K562 (cell line): ENCODE measurements around the gene LRMDA. TPM values are rescaled to one million over a fixed set of nuclear protein-coding genes. Genes with fewer than 3 reads are reported as not detected.
A peak's percentile ranks its signal among the peaks of the same experiment; 100 is the strongest.

Experiments used
- ATAC-seq: fragments of 200-7000 bp; cut with Tn5 transposase; 3 replicates; pipeline ENCODE4 v1.9.1; 2020; ENCODE audit warnings: moderate library complexity
- BruUV-seq: library from RNA; stranded (reverse); fragments of 400-500 nt; replicated peaks from 2 replicates; lab custom pipeline; 2021; lab: Mats Ljungman, UMichigan
- CTCF ChIA-PET: fragments of 300-600 bp; formaldehyde crosslinking; extraction: SDS; loops from one replicate; lab custom pipeline; 2021; ENCODE audit warnings: low intra/inter-chr PET ratio; lab: Yijun Ruan, JAX
- POLR2A ChIA-PET: fragments of 300-600, 350-650 bp; sonication (Branson Sonifier 250); formaldehyde crosslinking; extraction: SDS; loops from one replicate; lab custom pipeline; 2021; ENCODE audit warnings: antibody characterized with exemption, inconsistent platforms; lab: Yijun Ruan, JAX
- DNase-seq, 4 experiments: peaks; one replicate each; pipeline versions ENCODE4 v3.0.0 to v3.0.0-alpha.2; 2011 to 2018; ENCODE audit warnings: low spot score in 3 of 4, mixed read lengths in 3 of 4; ENCODE audit errors: extremely low read depth in 1 of 4
- FAIRE-seq: peaks from 2 replicates; lab custom pipeline; 2011; peaks lifted over from hg19 to GRCh38; lab: Jason Lieb, UNC
- H2AFZ ChIP-seq: 2 replicates; pipeline ENCODE4 v1.6.0; 2011; ENCODE audit warnings: low read depth, low read length, control low read depth, inconsistent platforms
- H3K27ac ChIP-seq: fragments of 200-600 bp; 3 replicates; pipeline ENCODE4 v1.8.0; 2011; ENCODE audit warnings: low read depth, mild to moderate bottlenecking, control low read depth, inconsistent platforms, low read length, moderate library complexity, mixed read lengths; ENCODE audit errors: extremely low read depth
- H3K27me3 ChIP-seq, 2 experiments: fragments of 300-600 bp in 1 of 2; 2 replicates in 1 of 2; 3 replicates in 1 of 2; pipeline versions ENCODE4 v1.6.0 to v1.8.0; 2011; ENCODE audit warnings: inconsistent platforms in 2 of 2, low read length in 2 of 2, mild to moderate bottlenecking in 1 of 2, mixed read lengths in 1 of 2, moderate library complexity in 1 of 2; ENCODE audit not compliant: control insufficient read depth in 2 of 2, insufficient read depth in 2 of 2
- H3K36me3 ChIP-seq: fragments of 300-600 bp; 3 replicates; pipeline ENCODE4 v1.8.0; 2011; ENCODE audit warnings: mild to moderate bottlenecking, low read length, inconsistent platforms; ENCODE audit not compliant: control insufficient read depth, insufficient read depth
- H3K4me1 ChIP-seq, 2 experiments: fragments of 200-600 bp in 1 of 2; replicated peaks in 1 of 2; 2 replicates in 1 of 2; 3 replicates in 1 of 2; pipeline versions ENCODE4 v1.5.1 to v1.8.0; 2011; ENCODE audit warnings: inconsistent platforms in 2 of 2, low read length in 2 of 2, mild to moderate bottlenecking in 1 of 2, mixed read lengths in 1 of 2, moderate library complexity in 1 of 2; ENCODE audit not compliant: control insufficient read depth in 2 of 2, insufficient read depth in 2 of 2
- H3K4me2 ChIP-seq: 2 replicates; pipeline ENCODE4 v1.6.1; 2011; ENCODE audit warnings: low read length, control low read depth, inconsistent platforms, mixed read lengths; ENCODE audit not compliant: insufficient read depth
- H3K4me3 ChIP-seq: fragments of 200-600 bp; sonication (generic), shearing (Covaris generic); 2 replicates; pipeline ENCODE4 v1.5.1; 2016; ENCODE audit warnings: control low read depth, inconsistent platforms
- H3K79me2 ChIP-seq: fragments of 200-600 bp; 3 replicates; pipeline ENCODE4 v1.8.0; 2011; ENCODE audit warnings: low read length, inconsistent platforms; ENCODE audit not compliant: control insufficient read depth, insufficient read depth
- H3K9ac ChIP-seq, 2 experiments: 2 replicates each; pipeline versions ENCODE4 v1.6.0 to v1.6.1; 2011; ENCODE audit warnings: low read depth in 2 of 2, low read length in 2 of 2, control low read depth in 1 of 2, inconsistent platforms in 1 of 2, mild to moderate bottlenecking in 1 of 2, mixed read lengths in 1 of 2; ENCODE audit not compliant: insufficient read depth in 1 of 2
- H3K9me1 ChIP-seq: one replicate; pipeline ENCODE4 v1.6.0; 2011; ENCODE audit warnings: inconsistent platforms, mild to moderate bottlenecking, low read length, moderate library complexity; ENCODE audit not compliant: control insufficient read depth, insufficient read depth
- H3K9me3 ChIP-seq: replicated peaks from 2 replicates; pipeline ENCODE4 v1.5.1; 2011; ENCODE audit warnings: low read depth, low read length, inconsistent platforms; ENCODE audit not compliant: control insufficient read depth, insufficient read depth
- H4K20me1 ChIP-seq: replicated peaks from 2 replicates; pipeline ENCODE4 v1.6.1; 2011; ENCODE audit warnings: low read length, inconsistent platforms, mixed read lengths; ENCODE audit not compliant: control insufficient read depth, insufficient read depth
- BCL6 ChIP-seq: fragments of 250-450 bp; sonication (Bioruptor Pico); IDR thresholded peaks from 2 replicates; pipeline ENCODE4 v1.4.0; 2020
- FOSL1 ChIP-seq: fragments of 200-800 bp; sonication (Bioruptor generic); conservative IDR thresholded peaks from 2 replicates; pipeline ENCODE4 v1.6.1; 2016; ENCODE audit warnings: missing genetic modification characterization, missing compliant biosample characterization
- JUND ChIP-seq, 2 experiments: IDR thresholded peaks; 2 replicates in 1 of 2; 3 replicates in 1 of 2; pipeline ENCODE4 v1.6.1; 2011; ENCODE audit warnings: borderline replicate concordance in 2 of 2, low read depth in 2 of 2, low read length in 2 of 2, improper control_type of control experiment in 1 of 2, missing biosample characterization in 1 of 2, missing genetic modification characterization in 1 of 2, missing genetic modification reagents in 1 of 2
- ZZZ3 ChIP-seq: fragments of 450-650 bp; IDR thresholded peaks from 2 replicates; pipeline ENCODE4 v1.6.1; 2016; ENCODE audit warnings: antibody characterized with exemption, mild to moderate bottlenecking, moderate library complexity
- WGBS: fragments of 100-300 bp; shearing (Covaris generic); methylation state at CpG from one replicate; pipeline ENCODE4 v1.1.6; 2016; ENCODE audit warnings: low coverage, mixed read lengths; ENCODE audit not compliant: insufficient coverage; ENCODE audit errors: missing lambda C conversion rate; 5-methylcytosine and 5-hydroxymethylcytosine counted together
- in situ Hi-C: fragments of 300-500 bp; cut with MboI; formaldehyde crosslinking; loops from 4 replicates; pipeline ENCODE4 v1.15.0; 2018; ENCODE audit warnings: inconsistent platforms, mixed read lengths
- intact Hi-C: fragments of 100-400 bp; cut with micrococcal nuclease; formaldehyde crosslinking; loops from 2 replicates; pipeline ENCODE4 v1.14.2; 2022
- polyA plus RNA-seq, 8 experiments: library from polyadenylated mRNA; depleted of rRNA in 4 of 8; stranded (reverse) in 5 of 8; unstranded in 3 of 8; fragments of >200 nt; fragmentation: Nextera tagmentation in 2 of 8; fragmentation: Illumina TruSeq in 1 of 8; extraction: Ambion mirVana in 2 of 8; extraction: Trizol in 1 of 8; gene quantifications; 2 replicates each; pipeline versions ENCODE4 v1.2.1 to v1.2.3, GENCODE V29; 2011 to 2014; ENCODE audit warnings: inconsistent platforms in 1 of 8, missing spikeins in 1 of 8
- total RNA-seq, 7 experiments: library from RNA; depleted of rRNA in 6 of 7; stranded (reverse); fragments of >200 nt in 6 of 7; fragmentation: Illumina TruSeq in 2 of 7; extraction: Trizol in 2 of 7; gene quantifications; 2 replicates each; pipeline versions ENCODE4 v1.2.1 to v1.2.3, GENCODE V29; 2011 to 2021; ENCODE audit warnings: low replicate concordance in 1 of 7
- TF ChIP-seq, protein P1 (sequence below), 2 experiments: fragments of 450-650 bp in 1 of 2; sonication (generic) in 1 of 2; formaldehyde crosslinking in 1 of 2; IDR thresholded peaks in 1 of 2; conservative IDR thresholded peaks in 1 of 2; 2 replicates each; pipeline versions ENCODE4 v1.6.1 to v1.8.1; 2016 to 2023; ENCODE audit warnings: mild to moderate bottlenecking in 2 of 2, moderate library complexity in 2 of 2, inconsistent platforms in 1 of 2, missing genetic modification reagents in 1 of 2

The LRMDA gene
- total and polyA plus RNA-seq, 9 of the 15 experiments (the other 6 are each of a cell fraction or from before 2014, with no cell fraction given) = 0.25 TPM; not detected in 8

DNA sequence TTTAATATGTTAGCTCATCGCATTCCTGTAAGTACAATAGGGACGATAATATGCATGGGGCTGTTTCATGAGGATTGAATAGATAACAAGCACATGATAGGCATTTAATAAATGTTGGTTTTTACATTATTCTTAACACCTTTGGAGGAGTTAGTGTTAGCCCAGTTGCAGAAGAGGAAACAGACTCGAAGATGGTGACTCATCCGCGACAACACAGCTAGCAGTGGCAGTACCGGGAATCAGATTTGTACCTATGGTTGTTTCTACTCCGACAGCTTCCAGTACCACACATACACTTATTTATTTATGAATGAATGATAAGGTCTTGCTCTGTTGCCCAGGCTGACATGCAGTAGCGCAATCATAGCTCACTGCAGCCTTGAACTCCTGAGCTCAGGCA is 2.9 kb downstream of the LRMDA start:
- H3K9me1 ChIP-seq = no peaks in the 10 kb centered on the region
- no peak for DNase-seq
- no TSS peak for BruUV-seq
- H3K36me3 ChIP-seq = no peaks in the 10 kb centered on the region
- ChIA-PET CTCF (no interaction called here), POLR2A (interaction anchor here (0.5 to 1.0 kb wide), 3 partner anchors 8 to 644 kb away, joined by 3 to 4 read pairs (median 3); no protein-coding TSS in a partner anchor)
- H4K20me1 ChIP-seq = no peaks in the 10 kb centered on the region
- TF ChIP-seq BCL6 (CRISPR knock-in tag) (no peak), FOSL1 (peak; percentile 55), JUND (IDR thresholded peaks at IDR 0.05; ENCODE audit: borderline replicate concordance, low read depth, low read length) (0 out of 2 replicates have a peak, but pooled peaks have one; percentile 21), JUND (tag; IDR thresholded peaks at IDR 0.05; ENCODE audit: borderline replicate concordance, low read depth, low read length) (peak; percentile 17; the same call in 1 of the 3 replicates), ZZZ3 (no peak)
- TF ChIP-seq, protein P1, sequence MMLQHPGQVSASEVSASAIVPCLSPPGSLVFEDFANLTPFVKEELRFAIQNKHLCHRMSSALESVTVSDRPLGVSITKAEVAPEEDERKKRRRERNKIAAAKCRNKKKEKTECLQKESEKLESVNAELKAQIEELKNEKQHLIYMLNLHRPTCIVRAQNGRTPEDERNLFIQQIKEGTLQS (IDR thresholded peaks at IDR 0.05) = peak; percentile 20; the same call in 1 of the 2 replicates
- TF ChIP-seq, protein P1 (CRISPR knock-in tag; conservative IDR thresholded peaks at IDR 0.05) = no peak
- peaks cover 6 to 14% of the 10 kb centered on the region in 2 experiments; a peak in 4 of 5 replicates for H3K4me1 ChIP-seq
- no peak overlapping the region for H3K9ac ChIP-seq
- in situ Hi-C loops = no loop called here
- under 1% methylated on average over 8 of the region's 8 CpGs for WGBS
- H3K4me2 ChIP-seq = no peak overlapping the region
- FAIRE-seq = no peak
- H3K27ac ChIP-seq = no peak overlapping the region
- H3K4me3 ChIP-seq = no peak overlapping the region
- no peaks in the 10 kb centered on the region for H3K79me2 ChIP-seq
- no peaks in the 10 kb centered on the region for H3K9me3 ChIP-seq
- H3K27me3 ChIP-seq = peaks cover 17 to 44% of the 10 kb centered on the region in 2 experiments
- H2AFZ ChIP-seq = no peak overlapping the region
- intact Hi-C loops = no loop called here
- ATAC-seq = no peak
